PC-9 (cell line): ENCODE measurements around the gene CAMTA1.
"Not testable (repeated sequence)": the region's sequence is repeated elsewhere in the genome, so short reads cannot be mapped to it uniquely, and the experiment has no call there.

Experiments used
- CTCF ChIP-seq: fragments of 200-600 bp; sonication (generic); conservative IDR thresholded peaks from 2 replicates; pipeline ENCODE4 v1.6.1; 2017; ENCODE audit warnings: mixed run types, antibody characterized with exemption, mild to moderate bottlenecking, moderate library complexity
- EZH2 ChIP-seq: fragments of 200-600 bp; sonication (generic); IDR thresholded peaks from 2 replicates; pipeline ENCODE4 v1.8.0; 2017; ENCODE audit warnings: antibody characterized with exemption, low read depth

DNA sequence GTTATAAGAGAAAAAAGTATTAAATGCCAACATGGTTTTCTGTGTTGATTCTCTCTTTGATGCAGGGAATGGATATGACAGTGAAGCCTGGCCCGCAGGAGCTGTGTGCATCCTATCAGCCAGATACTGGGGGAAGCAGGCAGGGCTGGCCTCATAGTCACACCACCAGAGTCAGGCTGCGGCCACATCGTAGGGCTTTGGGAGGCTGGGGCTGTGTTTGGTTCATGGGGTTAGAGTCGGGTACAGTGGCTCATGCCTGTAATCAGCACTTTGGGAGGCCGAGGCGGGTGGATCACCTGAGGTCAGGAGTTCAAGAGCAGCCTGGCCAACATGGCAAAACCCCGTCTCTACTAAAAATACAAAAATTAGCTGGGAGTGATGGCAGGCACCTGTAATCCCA lies 545.5 kb downstream of the CAMTA1 start:
- TF ChIP-seq CTCF, EZH2: not testable (repeated sequence)
